Islet of Langerhans (tissue), 1 donor: ENCODE measurements around the gene PTRH1.

ENCODE experiments used
- FAIRE-seq: peaks from one replicate; lab custom pipeline; 2011; peaks lifted over from hg19 to GRCh38; lab: Jason Lieb, UNC

Gene PTRH1

GRCh38 chr9:127741831-127742434 is 26.5 kb upstream of the PTRH1 start:
- FAIRE-seq, result no peak

GRCh38 chr9:127739614-127740330 is 24.3 kb upstream of the PTRH1 start:
- no peak for FAIRE-seq

GRCh38 chr9:127738666-127739065 is 23.2 kb upstream of the PTRH1 start:
- FAIRE-seq, result no peak

- FAIRE-seq, result no peak
Measured at GRCh38 chr9:127735530-127736185, 20.2 kb upstream of the PTRH1 start.

- no peak for FAIRE-seq
Measured at GRCh38 chr9:127734747-127735529, 19.5 kb upstream of the PTRH1 start, which contains the start of gene TOR2A. TSS of gene TOR2A (minus strand) at chr9:127735294. CDS start at chr9:127735270, 24 bp downstream.

- no peak for FAIRE-seq
Measured at GRCh38 chr9:127734247-127734746, 18.8 kb upstream of the PTRH1 start.

- no peak for FAIRE-seq
Measured at GRCh38 chr9:127733614-127734013, 18.2 kb upstream of the PTRH1 start.

- no peak for FAIRE-seq
Measured at GRCh38 chr9:127732444-127732843, 17.0 kb upstream of the PTRH1 start.

GRCh38 chr9:127731938-127732337 is 16.5 kb upstream of the PTRH1 start:
- FAIRE-seq, result no peak

GRCh38 chr9:127730799-127731410 is 15.4 kb upstream of the PTRH1 start:
- no peak for FAIRE-seq

GRCh38 chr9:127730262-127730661 is 14.8 kb upstream of the PTRH1 start:
- FAIRE-seq, result no peak

- no peak for FAIRE-seq
Measured at GRCh38 chr9:127729522-127730256, 14.2 kb upstream of the PTRH1 start.

GRCh38 chr9:127728808-127729207 is 13.3 kb upstream of the PTRH1 start:
- FAIRE-seq, result no peak

GRCh38 chr9:127726871-127727270 is 11.4 kb upstream of the PTRH1 start:
- no peak for FAIRE-seq

- no peak for FAIRE-seq
Measured at GRCh38 chr9:127724012-127724411, 8.5 kb upstream of the PTRH1 start.

GRCh38 chr9:127723444-127723843 is 8.0 kb upstream of the PTRH1 start:
- FAIRE-seq, result no peak

GRCh38 chr9:127723013-127723412 is 7.5 kb upstream of the PTRH1 start:
- no peak for FAIRE-seq

GRCh38 chr9:127722055-127722745 is 6.7 kb upstream of the PTRH1 start:
- no peak for FAIRE-seq

- no peak for FAIRE-seq
Measured at GRCh38 chr9:127721391-127721821, 5.9 kb upstream of the PTRH1 start.

GRCh38 chr9:127720865-127721227 is 5.4 kb upstream of the PTRH1 start:
- FAIRE-seq, result no peak
